Stimulated activated naive CD8-positive, alpha-beta T cell treated with anti-CD3 and anti-CD28 coated beads, Interleukin-15, Interleukin-2, amounts not matched to agents 100 U/mL and 50 U/mL, for 24 hours (primary cell): Measurements from ENCODE around the gene MAGEB4.
"Not testable (repeated sequence)": the region's sequence is repeated elsewhere in the genome, so short reads cannot be mapped to it uniquely, and the experiment has no call there.

Experiments
- ATAC-seq: fragments of 150-1000 bp; cut with Tn5 transposase; one replicate; pipeline ENCODE4 v1.10.0; 2021
- DNase-seq: peaks from one replicate; pipeline ENCODE4 v3.0.0; 2021

MAGEB4 gene, protein sequence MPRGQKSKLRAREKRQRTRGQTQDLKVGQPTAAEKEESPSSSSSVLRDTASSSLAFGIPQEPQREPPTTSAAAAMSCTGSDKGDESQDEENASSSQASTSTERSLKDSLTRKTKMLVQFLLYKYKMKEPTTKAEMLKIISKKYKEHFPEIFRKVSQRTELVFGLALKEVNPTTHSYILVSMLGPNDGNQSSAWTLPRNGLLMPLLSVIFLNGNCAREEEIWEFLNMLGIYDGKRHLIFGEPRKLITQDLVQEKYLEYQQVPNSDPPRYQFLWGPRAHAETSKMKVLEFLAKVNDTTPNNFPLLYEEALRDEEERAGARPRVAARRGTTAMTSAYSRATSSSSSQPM

DNA sequence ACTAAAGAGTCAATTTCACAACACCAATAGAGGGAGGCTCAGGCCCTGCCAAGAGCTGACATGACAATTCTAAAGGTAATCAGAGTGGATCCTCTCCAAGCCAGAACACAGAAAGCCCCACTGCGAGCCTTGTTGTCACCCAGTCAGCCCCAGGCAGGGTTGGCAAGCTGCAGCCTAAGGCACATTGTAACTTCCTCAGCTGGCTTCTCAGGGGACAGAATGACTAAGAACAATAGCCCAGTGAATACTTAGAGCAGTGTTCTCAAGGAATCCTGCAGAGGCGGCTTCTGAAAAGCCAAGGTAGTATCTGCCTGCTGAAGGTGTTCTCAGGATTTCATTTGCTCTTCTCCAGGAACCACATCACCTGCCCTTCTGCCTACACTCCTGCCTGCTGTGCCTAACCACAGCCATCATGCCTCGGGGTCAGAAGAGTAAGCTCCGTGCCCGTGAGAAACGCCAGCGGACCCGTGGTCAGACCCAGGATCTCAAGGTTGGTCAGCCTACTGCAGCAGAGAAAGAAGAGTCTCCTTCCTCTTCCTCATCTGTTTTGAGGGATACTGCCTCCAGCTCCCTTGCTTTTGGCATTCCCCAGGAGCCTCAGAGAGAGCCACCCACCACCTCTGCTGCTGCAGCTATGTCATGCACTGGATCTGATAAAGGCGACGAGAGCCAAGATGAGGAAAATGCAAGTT, at the start of gene MAGEB4:
Gene MAGEB4 (plus strand): TSS at position 277 of the 692 bp plus-strand sequence. CDS start 136 bp downstream, at position 413.
- DNase-seq (no peak), ATAC-seq (no peak)

DNA sequence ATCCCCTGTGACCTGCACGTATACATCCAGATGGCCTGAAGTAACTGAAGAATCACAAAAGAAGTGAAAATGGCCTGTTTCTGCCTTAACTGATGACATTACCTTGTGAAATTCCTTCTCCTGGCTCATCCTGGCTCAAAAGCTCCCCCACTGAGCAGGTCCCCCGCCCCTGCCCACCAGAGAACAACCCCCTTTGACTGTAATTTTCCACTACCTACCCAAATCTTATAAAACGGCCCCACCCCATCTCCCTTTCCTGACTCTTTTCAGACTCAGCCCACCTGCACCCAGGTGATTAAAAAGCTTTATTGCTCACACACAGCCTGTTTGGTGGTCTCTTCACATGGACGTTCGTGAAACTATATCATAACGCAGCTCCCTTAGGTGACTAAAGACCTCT, 47.9 kb upstream of the MAGEB4 start:
- ATAC-seq, DNase-seq: not testable (repeated sequence)

DNA sequence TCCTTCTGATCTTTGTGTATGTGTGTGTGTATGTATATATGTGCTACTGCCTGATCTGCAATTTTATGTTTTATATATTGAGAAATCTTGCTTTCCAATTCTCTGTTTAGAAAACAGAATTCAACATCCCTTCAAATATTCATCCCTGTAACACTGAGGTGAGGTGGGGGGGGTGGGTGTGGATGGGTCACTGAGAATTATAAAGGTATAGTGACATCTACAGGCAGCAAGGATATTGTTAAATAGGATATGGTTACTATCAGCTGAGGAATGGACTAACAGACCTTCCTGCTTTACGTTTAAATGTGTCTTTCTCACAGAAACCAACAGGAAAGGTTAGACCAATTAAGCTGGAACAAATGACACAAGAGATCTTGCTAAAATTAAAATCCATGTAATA, 45.5 kb upstream of the MAGEB4 start:
- DNase-seq (no peak), ATAC-seq (no peak)

DNA sequence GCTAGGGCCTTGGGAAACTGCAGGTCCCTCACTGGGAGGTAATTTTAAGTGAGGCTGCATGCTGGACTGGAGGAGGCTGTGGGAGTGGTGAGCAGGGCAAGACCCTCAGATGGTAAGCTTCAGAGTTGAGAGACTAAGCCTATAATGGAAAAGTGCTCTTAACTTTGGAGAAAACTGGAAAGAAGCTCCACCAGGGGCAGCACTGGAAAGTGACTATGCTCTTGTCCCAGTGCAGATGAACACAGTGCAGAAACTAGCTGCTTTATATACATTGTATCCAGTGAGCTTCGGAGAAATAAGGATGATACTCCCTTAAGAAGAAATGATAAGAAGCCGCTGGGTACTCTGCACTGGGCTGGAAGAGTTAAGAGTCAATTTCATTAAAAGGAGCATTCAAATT, 29.6 kb upstream of the MAGEB4 start:
- no peak for ATAC-seq
- no peak for DNase-seq

- DNase-seq, result no peak
- no peak for ATAC-seq
These were observed 26.4 kb upstream of the MAGEB4 start, which contains the start of gene MAGEB2 for GRCh38 chrX:30215357-30215843. TSS of gene MAGEB2 (plus strand) at chrX:30215563. CDS start at chrX:30218581, 3,018 bp downstream.

- no peak for DNase-seq
- no peak for ATAC-seq
These were observed 24.3 kb upstream of the MAGEB4 start for GRCh38 chrX:30217465-30217864.

GRCh38 chrX:30219372-30219771, 22.4 kb upstream of the MAGEB4 start:
- no peak for ATAC-seq
- DNase-seq, result no peak

DNA sequence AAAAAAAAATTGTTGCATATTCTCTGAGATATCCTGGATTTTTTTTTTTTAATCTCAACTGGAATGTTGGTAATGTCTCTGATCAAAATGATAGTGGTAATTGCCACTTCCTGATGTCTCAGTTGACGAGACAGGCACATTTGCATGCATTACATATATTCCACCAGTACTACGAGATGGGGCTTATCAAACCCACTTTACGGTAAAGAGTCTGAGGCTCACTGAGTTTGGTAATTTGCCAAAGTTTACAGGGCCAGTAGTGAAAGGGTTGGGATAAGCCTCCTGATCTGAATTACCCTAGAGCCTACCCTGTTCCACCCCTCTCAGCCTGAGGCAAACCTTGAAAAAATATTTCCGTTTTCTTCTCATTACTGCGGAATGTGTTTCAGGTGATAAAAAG, 21.1 kb upstream of the MAGEB4 start:
- no peak for DNase-seq
- no peak for ATAC-seq

- ATAC-seq (no peak), DNase-seq (no peak)
These were observed 17.3 kb upstream of the MAGEB4 start for GRCh38 chrX:30224536-30224935.

GRCh38 chrX:30228526-30228925, 13.3 kb upstream of the MAGEB4 start:
- DNase-seq (no peak), ATAC-seq (no peak)

- DNase-seq (no peak), ATAC-seq (no peak)
These were observed 11.4 kb upstream of the MAGEB4 start, which contains the start of gene MAGEB3 for GRCh38 chrX:30230395-30230794. TSS of gene MAGEB3 (plus strand) at chrX:30230657. CDS start at chrX:30235925, 5,268 bp downstream.

DNA sequence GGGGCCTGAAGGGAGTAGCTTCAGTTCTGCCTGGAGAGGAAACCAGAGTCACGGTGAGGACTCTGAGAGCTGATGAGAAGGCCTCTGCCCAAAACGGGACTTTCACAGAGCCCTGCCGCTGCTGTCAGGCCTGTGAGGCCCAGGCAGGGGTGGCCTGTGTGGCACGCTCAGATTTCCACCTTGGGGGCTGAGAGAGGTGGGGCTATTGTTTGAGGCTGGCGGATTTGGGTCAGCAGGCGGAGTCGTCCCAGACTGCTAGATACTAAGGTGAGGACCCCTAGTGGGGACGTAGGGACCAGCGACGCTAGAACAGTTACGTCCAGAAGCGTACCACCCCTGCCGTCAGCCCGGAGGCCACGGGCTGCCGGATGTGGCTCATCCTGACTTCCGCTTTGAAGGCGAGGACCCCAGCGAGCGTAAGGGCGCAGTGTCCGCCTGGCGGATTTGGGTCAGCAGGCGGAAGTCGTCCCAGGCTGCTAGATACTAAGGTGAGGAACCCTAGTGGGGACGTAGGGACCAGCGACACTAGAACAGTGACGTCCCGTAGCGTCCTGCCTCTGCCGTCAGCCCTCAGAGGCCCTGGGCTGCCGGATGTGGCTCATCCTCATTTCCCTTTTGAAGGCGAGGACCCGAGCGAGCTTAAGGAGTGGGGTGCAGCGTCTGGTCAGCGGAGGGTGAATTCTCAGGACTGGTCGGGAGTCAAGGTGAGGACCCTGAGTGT, 5.1 kb downstream of the MAGEB4 start, which contains the start of gene MAGEB1:
Gene MAGEB1 (plus strand): TSS at position 378 of the 721 bp plus-strand sequence. CDS start 3,348 bp downstream, outside the sequence.
- ATAC-seq (no peak), DNase-seq (no peak)

GRCh38 chrX:30248854-30249253, 7.1 kb downstream of the MAGEB4 start:
- DNase-seq, result no peak
- ATAC-seq, result no peak

GRCh38 chrX:30253257-30253656, 11.5 kb downstream of the MAGEB4 start:
- no peak for DNase-seq
- ATAC-seq, result no peak

DNA sequence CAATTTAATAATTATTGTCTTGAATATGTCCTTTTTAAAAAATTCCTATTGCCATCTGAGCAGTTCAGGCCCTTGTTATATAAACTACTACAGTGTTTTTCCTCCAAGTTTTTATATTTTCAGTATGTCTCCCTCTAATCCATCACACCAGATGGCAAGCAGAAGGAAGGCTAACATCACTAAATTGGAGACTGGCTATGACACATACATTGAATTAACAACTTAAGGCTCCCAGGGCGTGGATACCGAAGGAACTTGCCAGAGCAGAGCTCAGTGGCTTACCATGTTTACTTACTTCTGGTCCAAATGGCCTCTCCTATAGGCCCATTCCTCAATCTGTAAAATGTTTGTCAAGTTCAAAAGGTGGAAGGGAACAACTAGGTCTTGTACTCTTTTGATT, 18.1 kb downstream of the MAGEB4 start:
- ATAC-seq, result no peak
- DNase-seq, result no peak

DNA sequence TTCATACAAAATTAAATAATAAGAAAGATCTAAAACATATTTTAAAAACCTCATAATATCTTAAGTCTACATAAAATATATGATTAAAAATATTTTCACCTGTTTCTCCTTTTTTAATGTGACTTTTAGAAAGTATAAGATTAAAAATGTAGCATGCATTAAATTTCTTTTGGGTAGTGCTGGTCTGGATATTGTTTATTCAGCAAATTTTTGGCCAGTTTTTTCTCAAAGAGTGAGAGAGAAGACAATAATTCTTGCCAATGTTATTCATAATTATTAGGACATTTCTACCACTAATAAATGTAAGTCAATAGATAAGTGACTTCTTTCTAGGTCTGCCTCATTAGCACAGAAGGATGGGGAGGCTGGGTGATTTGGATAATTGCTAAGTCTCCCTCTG, 19.2 kb downstream of the MAGEB4 start:
- no peak for ATAC-seq
- DNase-seq, result no peak

- ATAC-seq (no peak), DNase-seq (no peak)
These were observed 21.0 kb downstream of the MAGEB4 start for GRCh38 chrX:30262763-30263162.

DNA sequence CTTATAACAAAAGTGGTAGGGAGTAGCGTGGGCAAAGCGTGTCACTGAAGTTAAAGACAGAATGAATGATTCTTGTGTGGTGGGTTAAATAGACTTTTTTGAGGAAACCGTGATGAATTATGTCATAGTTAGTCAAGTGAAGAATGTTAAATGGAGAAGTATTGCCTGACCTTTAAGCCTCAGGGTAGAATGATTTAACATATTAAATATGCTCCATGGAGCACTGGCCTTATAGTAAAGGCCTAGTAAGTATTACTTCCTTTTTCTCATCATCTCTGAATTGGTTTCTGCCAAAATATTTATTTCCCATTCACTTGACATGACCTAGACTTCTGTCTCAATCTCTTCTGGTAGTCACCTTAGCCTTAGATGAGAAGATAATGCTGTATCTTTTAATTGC, 28.8 kb downstream of the MAGEB4 start:
- ATAC-seq, result no peak
- DNase-seq, result no peak

DNA sequence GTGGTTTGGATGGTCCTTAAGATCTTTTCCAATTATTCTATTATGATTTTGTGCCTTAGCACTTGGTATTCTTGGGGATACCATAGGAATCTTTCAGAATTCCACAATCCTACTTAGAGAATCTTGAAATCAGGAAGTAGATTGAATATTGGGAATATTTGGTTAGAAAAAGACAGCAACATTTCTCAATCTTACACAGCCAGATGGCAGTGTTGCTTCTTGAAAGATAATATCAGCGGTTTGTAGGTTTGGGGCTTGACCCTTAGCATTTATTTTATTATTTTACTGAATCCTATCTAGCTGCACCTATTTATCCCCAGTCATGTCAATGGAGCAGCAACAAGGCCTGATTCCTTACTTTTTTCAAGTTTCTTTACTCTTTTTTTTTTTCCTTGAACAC, 33.7 kb downstream of the MAGEB4 start:
- DNase-seq (no peak), ATAC-seq (no peak)

- ATAC-seq (no peak), DNase-seq (no peak)
These were observed 36.6 kb downstream of the MAGEB4 start for GRCh38 chrX:30278365-30278764.

DNA sequence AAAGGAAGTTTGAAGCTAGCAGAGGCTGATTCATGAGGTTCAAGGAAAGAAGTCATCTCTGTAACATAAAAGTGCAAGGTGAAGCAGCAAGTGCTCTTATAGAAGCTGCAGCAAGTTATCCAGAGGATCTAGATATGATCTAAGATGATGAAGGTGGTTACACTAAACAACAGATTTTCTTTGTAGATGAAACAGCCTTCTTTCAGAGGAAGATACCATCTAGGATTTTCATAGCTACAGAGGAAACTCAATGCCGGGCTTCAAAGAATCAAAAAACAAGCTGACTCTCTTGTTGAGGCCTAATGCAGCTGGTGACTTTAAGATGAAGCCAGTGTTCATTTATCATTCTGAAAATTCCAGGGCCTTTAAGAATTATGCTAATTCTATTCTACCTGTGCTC, 38.6 kb downstream of the MAGEB4 start:
- ATAC-seq (no peak), DNase-seq (no peak)

- ATAC-seq (no peak), DNase-seq (no peak)
These were observed 40.7 kb downstream of the MAGEB4 start for GRCh38 chrX:30282527-30282926.
